ENCODE results near the gene ZNF792.

DNA sequence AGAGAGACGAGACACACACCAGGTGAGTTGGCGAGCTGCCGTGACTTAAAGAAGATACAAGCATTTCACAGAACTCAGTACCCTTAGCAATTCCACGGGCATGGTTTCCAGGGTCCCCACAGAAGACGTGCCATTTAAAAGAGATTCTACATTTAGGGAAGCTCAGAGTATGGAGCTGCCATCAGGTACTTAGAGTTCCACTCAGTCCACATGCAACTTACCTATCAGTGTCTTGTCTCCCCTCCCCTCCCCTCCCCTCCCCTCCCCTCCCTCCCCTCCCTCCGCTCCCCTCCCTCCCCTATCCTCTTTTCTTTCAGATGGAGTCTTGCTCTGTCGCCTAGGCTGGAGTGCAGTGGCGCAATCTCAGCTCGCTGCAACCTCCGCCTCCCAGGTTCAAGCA is 25.1 kb downstream of the ZNF792 start:
- no peak for TF ChIP-seq POLR2A (IDR thresholded peaks at IDR 0.05)
- TF ChIP-seq, protein P1, sequence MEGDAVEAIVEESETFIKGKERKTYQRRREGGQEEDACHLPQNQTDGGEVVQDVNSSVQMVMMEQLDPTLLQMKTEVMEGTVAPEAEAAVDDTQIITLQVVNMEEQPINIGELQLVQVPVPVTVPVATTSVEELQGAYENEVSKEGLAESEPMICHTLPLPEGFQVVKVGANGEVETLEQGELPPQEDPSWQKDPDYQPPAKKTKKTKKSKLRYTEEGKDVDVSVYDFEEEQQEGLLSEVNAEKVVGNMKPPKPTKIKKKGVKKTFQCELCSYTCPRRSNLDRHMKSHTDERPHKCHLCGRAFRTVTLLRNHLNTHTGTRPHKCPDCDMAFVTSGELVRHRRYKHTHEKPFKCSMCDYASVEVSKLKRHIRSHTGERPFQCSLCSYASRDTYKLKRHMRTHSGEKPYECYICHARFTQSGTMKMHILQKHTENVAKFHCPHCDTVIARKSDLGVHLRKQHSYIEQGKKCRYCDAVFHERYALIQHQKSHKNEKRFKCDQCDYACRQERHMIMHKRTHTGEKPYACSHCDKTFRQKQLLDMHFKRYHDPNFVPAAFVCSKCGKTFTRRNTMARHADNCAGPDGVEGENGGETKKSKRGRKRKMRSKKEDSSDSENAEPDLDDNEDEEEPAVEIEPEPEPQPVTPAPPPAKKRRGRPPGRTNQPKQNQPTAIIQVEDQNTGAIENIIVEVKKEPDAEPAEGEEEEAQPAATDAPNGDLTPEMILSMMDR (IDR thresholded peaks at IDR 0.05): no peak
